Endothelial cell of umbilical vein (primary cell): Measurements from ENCODE around the gene ZNF808. TPM values are rescaled to one million over a fixed set of nuclear protein-coding genes. Genes with fewer than 3 reads are reported as not detected.
"Not testable (repeated sequence)": the region's sequence is repeated elsewhere in the genome, so short reads cannot be mapped to it uniquely, and the experiment has no call there.

Experiments
- BruUV-seq: library from RNA; stranded (reverse); fragments of 400-500 nt; replicated peaks from 2 replicates; lab custom pipeline; 2021; lab: Mats Ljungman, UMichigan
- CTCF ChIA-PET: fragments of 300-600, 350-600 bp; sonication (Branson Sonifier 250); formaldehyde crosslinking; loops from one replicate; lab custom pipeline; 2021; ENCODE audit warnings: antibody characterized with exemption, inconsistent platforms; lab: Charles Lee
- POLR2A ChIA-PET: fragments of 300-600, 350-600 bp; sonication (Branson Sonifier 250); formaldehyde crosslinking; loops from one replicate; lab custom pipeline; 2021; ENCODE audit warnings: antibody characterized with exemption, inconsistent platforms; lab: Charles Lee
- DNase-seq: peaks from one replicate; pipeline ENCODE4 v3.0.0-alpha.2; 2011; ENCODE audit warnings: low read depth, low spot score
- FAIRE-seq: peaks from 2 replicates; lab custom pipeline; 2011; peaks lifted over from hg19 to GRCh38; lab: Jason Lieb, UNC
- H2AFZ ChIP-seq: 2 replicates; pipeline ENCODE4 v1.6.0; 2012; ENCODE audit warnings: low read depth, low read length, control low read depth, inconsistent platforms
- H3K27ac ChIP-seq: 2 replicates; pipeline ENCODE4 v1.5.1; 2011; ENCODE audit warnings: low read depth, mild to moderate bottlenecking, control low read depth, low read length, moderate library complexity; ENCODE audit not compliant: insufficient read depth
- H3K27me3 ChIP-seq, 2 experiments: 2 replicates each; pipeline versions ENCODE4 v1.6.0 to v1.6.1; 2011; ENCODE audit warnings: low read length in 2 of 2, mixed read lengths in 1 of 2; ENCODE audit not compliant: control insufficient read depth in 2 of 2, insufficient read depth in 2 of 2
- H3K36me3 ChIP-seq, 2 experiments: 2 replicates in 1 of 2; 3 replicates in 1 of 2; pipeline ENCODE4 v1.5.1; 2011; ENCODE audit warnings: low read length in 2 of 2, mild to moderate bottlenecking in 1 of 2, moderate library complexity in 1 of 2; ENCODE audit not compliant: control insufficient read depth in 2 of 2, insufficient read depth in 2 of 2; ENCODE audit errors: extremely low read depth in 1 of 2
- H3K4me1 ChIP-seq: 3 replicates; pipeline ENCODE4 v1.5.1; 2011; ENCODE audit warnings: mild to moderate bottlenecking, low read length; ENCODE audit not compliant: control insufficient read depth, insufficient read depth; ENCODE audit errors: extremely low read depth
- H3K4me2 ChIP-seq: 2 replicates; pipeline ENCODE4 v1.6.1; 2011; ENCODE audit warnings: low read length, control low read depth, mixed read lengths; ENCODE audit not compliant: insufficient read depth
- H3K4me3 ChIP-seq, 3 experiments: fragments of 200-600 bp in 1 of 3; sonication (generic), shearing (Covaris generic) in 1 of 3; replicated peaks in 1 of 3; 2 replicates each; pipeline ENCODE4 v1.5.1; 2011 to 2016; ENCODE audit warnings: control low read depth in 3 of 3, low read length in 3 of 3, mild to moderate bottlenecking in 2 of 3, inconsistent platforms in 1 of 3, low read depth in 1 of 3, moderate library complexity in 1 of 3; ENCODE audit not compliant: insufficient read depth in 1 of 3
- H3K79me2 ChIP-seq: 2 replicates; pipeline ENCODE4 v1.6.0; 2012; ENCODE audit warnings: low read length, inconsistent platforms; ENCODE audit not compliant: control insufficient read depth, insufficient read depth
- H3K9ac ChIP-seq: replicated peaks from 2 replicates; pipeline ENCODE3; 2011; ENCODE audit warnings: low read length, control low read depth; ENCODE audit not compliant: insufficient read depth; ENCODE audit errors: extremely low read depth
- H3K9me1 ChIP-seq: replicated peaks from 3 replicates; pipeline ENCODE4 v1.6.0; 2011; ENCODE audit warnings: mild to moderate bottlenecking, low read length; ENCODE audit not compliant: control insufficient read depth, insufficient read depth; ENCODE audit errors: extremely low read depth
- H3K9me3 ChIP-seq: replicated peaks from 2 replicates; pipeline ENCODE4 v1.5.1; 2012; ENCODE audit warnings: low read length, inconsistent platforms; ENCODE audit not compliant: control insufficient read depth, insufficient read depth
- H4K20me1 ChIP-seq: replicated peaks from 2 replicates; pipeline ENCODE3; 2011; ENCODE audit warnings: mild to moderate bottlenecking, low read length; ENCODE audit not compliant: control insufficient read depth, insufficient read depth; ENCODE audit errors: extremely low read depth
- dilution Hi-C: fragments of 300-500 bp; cut with MboI; formaldehyde crosslinking; loops from one replicate; pipeline ENCODE4 v1.15.0; 2019; ENCODE audit warnings: low sequenced_read_pairs; ENCODE audit not compliant: extremely low pct_ligation_motif_present
- intact Hi-C: fragments of 100-400 bp; cut with micrococcal nuclease; formaldehyde crosslinking; loops from one replicate; pipeline ENCODE4 v1.10.0; 2022
- polyA plus RNA-seq, 4 experiments: library from polyadenylated mRNA; depleted of rRNA in 3 of 4; stranded (reverse) in 3 of 4; unstranded in 1 of 4; fragments of >200 nt; gene quantifications; 2 replicates each; pipeline versions ENCODE4 v1.2.1 to v1.2.3, GENCODE V29; 2011 to 2012; ENCODE audit warnings: missing spikeins in 1 of 4
- total RNA-seq: library from RNA; stranded (reverse); gene quantifications from 2 replicates; pipeline ENCODE4 v1.2.3, GENCODE V29; 2021

Gene ZNF808
- total and polyA plus RNA-seq, 2 donors (not counting 3 experiments of a cell fraction or from before 2014, with no cell fraction given), result 1.9 to 15.2 TPM

GRCh38 chr19:52485064-52485463 lies 42.4 kb upstream of the ZNF808 start:
- FAIRE-seq, H3K9me3 ChIP-seq, H2AFZ ChIP-seq, H4K20me1 ChIP-seq, H3K79me2 ChIP-seq, H3K9me1 ChIP-seq, POLR2A ChIA-PET, H3K9ac ChIP-seq, H3K36me3 ChIP-seq, CTCF ChIA-PET, H3K4me1 ChIP-seq, DNase-seq, H3K27ac ChIP-seq, BruUV-seq, H3K4me3 ChIP-seq, intact Hi-C loops, H3K4me2 ChIP-seq, dilution Hi-C loops, H3K27me3 ChIP-seq: not testable (repeated sequence)

GRCh38 chr19:52485561-52486240 lies 41.8 kb upstream of the ZNF808 start:
- H3K79me2 ChIP-seq, H3K4me2 ChIP-seq, H2AFZ ChIP-seq, H3K9me1 ChIP-seq, dilution Hi-C loops, DNase-seq, FAIRE-seq, H4K20me1 ChIP-seq, H3K4me1 ChIP-seq, H3K9ac ChIP-seq, H3K36me3 ChIP-seq, H3K27me3 ChIP-seq, H3K27ac ChIP-seq, POLR2A ChIA-PET, H3K4me3 ChIP-seq, intact Hi-C loops, CTCF ChIA-PET, H3K9me3 ChIP-seq, BruUV-seq: not testable (repeated sequence)
